ENCODE results near the gene NFIA.
"Not testable (repeated sequence)": the region's sequence is repeated elsewhere in the genome, so short reads cannot be mapped to it uniquely, and the experiment has no call there.

Gene NFIA

GRCh38 chr1:61273861-61274260, 191.5 kb downstream of the NFIA start:
- TF ChIP-seq CTCF (IDR thresholded peaks at IDR 0.05; ENCODE audit: extremely low read depth, missing control alignments), result no peak
- no peak for DNase-seq (ENCODE audit: low spot score)

DNA sequence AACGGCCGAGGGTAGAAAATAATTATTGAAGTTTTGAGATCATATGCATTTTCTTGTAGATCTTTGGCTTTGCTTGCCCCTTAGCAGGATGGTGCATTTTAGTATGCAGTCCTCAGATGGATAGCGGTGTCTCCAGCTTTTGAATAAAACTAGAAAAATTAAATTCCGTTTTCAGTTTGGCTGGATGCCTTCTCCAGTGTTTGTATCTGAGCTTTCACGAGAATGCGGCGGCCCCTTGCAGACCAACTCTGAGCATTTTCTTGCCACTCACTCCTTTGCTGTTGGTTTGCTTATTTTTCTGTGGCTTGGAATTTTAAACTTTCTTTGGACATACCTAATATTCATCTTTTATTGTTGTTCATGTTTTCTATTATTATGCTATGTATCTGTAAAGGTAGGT, 192.6 kb downstream of the NFIA start:
- no peak for DNase-seq (ENCODE audit: low spot score)
- no peak for TF ChIP-seq CTCF (IDR thresholded peaks at IDR 0.05; ENCODE audit: extremely low read depth, missing control alignments)

DNA sequence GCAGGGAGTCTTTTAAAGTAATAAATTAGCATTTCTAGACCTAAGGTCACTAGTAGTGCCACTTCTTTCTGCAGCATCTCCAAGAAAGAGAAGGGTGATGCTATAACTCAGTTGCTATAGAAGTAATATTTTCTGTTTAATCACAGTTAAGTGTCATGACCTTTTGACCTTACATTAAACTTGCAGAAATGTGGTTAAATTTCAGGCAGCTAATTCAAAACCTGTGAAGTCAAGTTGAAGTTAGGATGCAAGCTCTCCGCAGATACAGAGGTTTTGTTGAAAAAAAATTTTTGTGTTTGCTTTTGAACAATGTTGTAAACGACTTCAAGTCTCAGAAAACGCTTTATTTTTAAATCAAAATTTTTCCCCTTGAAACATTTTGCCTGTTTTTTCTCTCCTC, 193.9 kb downstream of the NFIA start:
- DNase-seq (ENCODE audit: low spot score), result no peak
- TF ChIP-seq CTCF (IDR thresholded peaks at IDR 0.05; ENCODE audit: extremely low read depth, missing control alignments), result no peak

GRCh38 chr1:61277121-61277690, 194.8 kb downstream of the NFIA start:
- TF ChIP-seq CTCF (IDR thresholded peaks at IDR 0.05; ENCODE audit: extremely low read depth, missing control alignments), result no peak
- no peak for DNase-seq (ENCODE audit: low spot score)

DNA sequence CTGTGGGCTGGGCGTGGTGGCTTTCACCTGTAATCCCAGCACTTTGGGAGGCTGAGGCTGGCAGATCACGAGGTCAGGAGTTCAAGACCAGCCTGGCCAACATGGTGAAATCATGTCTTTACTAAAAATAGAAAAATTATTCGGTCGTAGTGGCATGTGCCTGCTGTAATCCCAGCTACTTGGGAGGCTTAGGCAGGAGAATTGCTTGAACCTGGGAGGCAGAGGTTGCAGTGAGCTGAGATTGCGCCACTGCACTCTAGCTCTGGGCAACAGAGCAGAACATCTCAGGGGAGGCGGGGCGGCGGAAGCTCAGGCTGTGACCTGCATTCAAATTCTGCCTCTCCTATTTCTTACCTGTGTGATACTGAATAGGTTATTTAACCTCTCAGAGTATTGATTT, 196.1 kb downstream of the NFIA start:
- not testable (repeated sequence) for DNase-seq (ENCODE audit: low spot score)

DNA sequence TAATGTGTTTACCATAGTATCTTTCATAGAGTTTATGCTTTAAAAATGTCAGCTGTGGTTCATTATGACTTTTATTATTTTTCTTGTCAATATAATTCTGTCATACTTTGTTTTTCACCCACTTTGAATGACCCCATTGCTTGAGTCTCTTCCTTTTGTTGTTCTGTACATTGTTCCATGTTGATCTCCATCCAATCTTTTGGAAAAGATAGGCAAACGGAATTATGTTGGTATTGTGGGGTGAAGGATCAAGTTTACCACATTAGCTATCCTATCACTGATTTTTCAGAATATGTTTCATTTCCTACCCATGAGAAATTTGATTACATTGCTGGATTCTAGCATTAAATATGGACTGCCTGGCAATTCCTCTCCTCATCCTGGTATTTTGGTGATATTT, 196.6 kb downstream of the NFIA start:
- DNase-seq (ENCODE audit: low spot score), result no peak
- no peak for TF ChIP-seq CTCF (IDR thresholded peaks at IDR 0.05; ENCODE audit: extremely low read depth, missing control alignments)

DNA sequence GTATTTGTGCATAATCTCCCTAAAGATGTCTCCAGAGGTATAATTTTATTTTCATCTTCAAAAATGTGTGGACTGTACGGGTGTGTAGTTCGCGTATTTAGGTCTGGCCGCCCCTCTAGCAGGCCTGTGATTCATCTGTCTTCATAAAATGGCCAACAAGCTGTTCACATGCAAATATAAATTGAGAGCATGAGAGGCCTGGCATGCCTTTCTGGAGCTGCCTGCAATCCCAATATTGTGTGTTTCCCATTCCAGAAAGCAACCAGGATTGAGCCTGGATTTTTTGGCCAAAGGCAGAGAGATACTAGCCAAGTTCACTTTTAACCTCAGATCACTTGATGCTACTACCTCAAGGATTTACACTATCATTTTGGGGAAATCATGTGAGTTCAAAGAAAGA, 197.2 kb downstream of the NFIA start:
- DNase-seq (ENCODE audit: low spot score), result no peak
- TF ChIP-seq CTCF (IDR thresholded peaks at IDR 0.05; ENCODE audit: extremely low read depth, missing control alignments), result no peak

GRCh38 chr1:61280452-61280851, 198.1 kb downstream of the NFIA start:
- TF ChIP-seq CTCF (IDR thresholded peaks at IDR 0.05; ENCODE audit: extremely low read depth, missing control alignments), result no peak
- no peak for DNase-seq (ENCODE audit: low spot score)
